Stomach (tissue), 4 donors: ENCODE measurements around the gene ZNF778.

Source experiments
- CTCF ChIP-seq, 7 experiments: fragments of 450-650 bp in 4 of 7; fragments of 200-600 bp in 3 of 7; sonication (generic) in 3 of 7; IDR thresholded peaks; one replicate each; pipeline ENCODE4 v1.5.1; 2016 to 2019; ENCODE audit warnings: antibody characterized with exemption in 7 of 7, control low read depth in 2 of 7, mild to moderate bottlenecking in 1 of 7
- POLR2A ChIP-seq, 4 donors: fragments of 450-650 bp; IDR thresholded peaks; one replicate each; pipeline ENCODE4 v1.6.1; 2016; ENCODE audit warnings: antibody characterized with exemption in 4 of 4, control low read depth in 2 of 4, mild to moderate bottlenecking in 1 of 4, moderate library complexity in 1 of 4
- POLR2AphosphoS5 ChIP-seq, 3 donors: sonication (generic); formaldehyde crosslinking; IDR thresholded peaks; one replicate each; pipeline ENCODE4 v1.6.1; 2016; ENCODE audit warnings: antibody characterized with exemption in 3 of 3

- TF ChIP-seq POLR2A (IDR thresholded peaks at IDR 0.05) (no peak), POLR2AphosphoS5 (IDR thresholded peaks at IDR 0.05) (no peak), CTCF (IDR thresholded peaks at IDR 0.05) (no peak)
These were observed 38.4 kb upstream of the ZNF778 start for GRCh38 chr16:89179148-89179484.
